Hepatocyte (in vitro differentiated cells): ENCODE measurements around the gene TCF4.

ENCODE experiments used
- CTCF ChIP-seq: fragments of 200-600 bp; sonication (generic); IDR thresholded peaks from 2 replicates; pipeline ENCODE4 v1.5.1; 2016; ENCODE audit warnings: antibody characterized with exemption, mild to moderate bottlenecking; ENCODE audit not compliant: poor library complexity
- EZH2 ChIP-seq: fragments of 200-600 bp; sonication (generic); IDR thresholded peaks from 2 replicates; pipeline ENCODE4 v1.6.1; 2016; ENCODE audit warnings: antibody characterized with exemption, mild to moderate bottlenecking, borderline replicate concordance
- EZH2phosphoT487 ChIP-seq: fragments of 200-600 bp; sonication (generic); IDR thresholded peaks from one replicate; pipeline ENCODE4 v1.6.1; 2018; ENCODE audit warnings: antibody characterized with exemption, mild to moderate bottlenecking, low read depth, moderate library complexity; ENCODE audit not compliant: unreplicated experiment, severe bottlenecking

- no peak for TF ChIP-seq CTCF
- no peak for TF ChIP-seq EZH2phosphoT487
- TF ChIP-seq EZH2: no peak
These were observed 131.0 kb downstream of the TCF4 start for GRCh38 chr18:55457028-55457427.
